Measurements from ENCODE around the gene EMID1.
"Not testable (repeated sequence)": the region's sequence is repeated elsewhere in the genome, so short reads cannot be mapped to it uniquely, and the experiment has no call there.

The EMID1 gene

DNA sequence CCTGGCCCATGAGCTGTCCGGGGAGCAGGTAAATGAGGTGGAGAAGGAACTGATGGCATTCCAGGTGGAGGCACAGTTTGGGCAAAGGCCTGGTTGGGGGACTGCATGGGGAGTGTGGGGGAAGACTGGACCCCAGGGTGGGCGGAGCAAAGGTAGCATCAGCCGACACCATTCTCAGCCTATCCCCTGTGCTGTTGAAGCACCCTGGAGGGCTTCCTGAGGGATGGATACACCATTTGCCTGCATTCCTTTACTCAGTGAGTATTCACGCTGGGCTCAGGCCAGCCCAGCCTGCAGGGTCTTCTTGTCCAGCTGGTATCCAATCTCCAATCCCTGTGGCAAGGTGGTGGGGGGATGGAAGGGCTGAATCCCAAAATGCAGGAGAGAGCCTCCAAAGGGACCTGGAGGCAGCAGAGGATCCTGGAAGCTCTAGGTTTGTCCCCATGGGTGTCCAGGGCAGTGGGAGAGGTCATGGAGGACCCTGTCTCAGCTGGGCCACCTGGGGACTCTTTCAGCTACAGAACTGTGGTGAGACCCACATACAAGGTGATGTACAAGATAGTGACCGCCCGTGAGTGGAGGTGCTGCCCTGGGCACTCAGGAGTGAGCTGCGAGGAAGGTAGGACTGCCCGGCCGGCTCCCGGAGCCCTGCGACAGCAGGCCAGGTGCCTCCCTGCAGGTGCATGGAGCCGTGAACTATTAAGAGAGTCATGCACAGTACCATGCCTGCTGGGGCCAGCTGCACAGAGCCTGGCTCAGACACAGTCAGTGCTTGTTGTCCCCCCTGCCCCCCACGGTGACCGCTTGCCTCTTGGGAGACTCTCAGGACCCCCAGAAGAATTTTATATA, 9.5 kb downstream of the EMID1 start:
- H3K9me3 ChIP-seq (ENCODE audit: low read length): no peaks in the 10 kb centered on the region
- H3K4me1 ChIP-seq (ENCODE audit: insufficient read depth, low read length): peaks cover 2% of the 10 kb centered on the region
- no peaks in the 10 kb centered on the region for H3K27me3 ChIP-seq (ENCODE audit: control insufficient read depth in 1 of 2, insufficient read depth in 2 of 2, low read length in 2 of 2)
- H3K9ac ChIP-seq (ENCODE audit: low read length): no peak overlapping the region
- no peak overlapping the region for H3K4me3 ChIP-seq (ENCODE audit: low read depth in 1 of 2, low read length in 2 of 2)
- H3K27ac ChIP-seq (ENCODE audit: low read depth, low read length): no peak overlapping the region
- no peaks in the 10 kb centered on the region for H3K36me3 ChIP-seq (ENCODE audit: insufficient read depth, low read length)

DNA sequence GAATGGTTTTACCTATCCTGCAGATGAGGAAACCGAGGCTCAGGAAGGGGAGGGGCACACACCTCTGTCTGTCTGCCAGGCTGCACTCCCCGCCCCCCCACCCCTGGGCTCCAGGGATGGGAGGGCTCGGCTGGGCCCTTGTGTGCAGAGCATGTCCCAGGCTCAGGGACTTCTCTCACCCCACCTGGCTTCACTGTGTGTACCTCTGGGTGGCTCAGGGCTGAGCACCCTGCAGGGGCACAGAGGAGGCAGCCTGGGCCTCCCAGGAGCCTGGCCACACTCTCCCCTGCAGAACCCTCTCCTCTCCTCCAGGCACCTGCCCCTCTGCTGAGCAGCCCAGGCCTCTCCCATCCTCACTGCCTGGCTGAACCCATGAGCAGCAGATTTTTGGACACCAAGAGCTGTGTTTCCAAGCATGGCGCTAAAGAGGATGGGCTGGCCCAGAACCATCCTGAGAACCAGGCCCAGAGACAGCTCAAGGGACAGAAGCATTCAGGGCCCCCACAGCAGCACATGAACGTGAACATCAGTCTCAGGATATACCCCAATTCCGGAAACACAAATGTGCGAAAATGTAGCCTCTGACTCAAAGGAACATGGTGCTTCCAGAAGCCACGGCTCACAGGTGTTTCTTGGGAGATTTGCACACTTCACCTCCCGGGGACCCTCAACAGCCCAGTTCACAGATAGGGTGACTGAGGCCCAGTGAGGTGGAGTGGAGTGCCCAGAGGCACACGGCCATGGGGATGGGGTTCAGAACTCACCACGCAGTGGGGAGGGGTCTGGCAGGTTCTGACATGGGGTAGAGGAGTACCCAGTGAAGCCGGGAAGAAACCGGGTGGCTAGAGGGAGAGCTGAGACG, 10.5 kb downstream of the EMID1 start:
- Histone ChIP-seq H3K4me3 (ENCODE audit: low read depth in 1 of 2, low read length in 2 of 2) (no peak overlapping the region), H3K4me1 (ENCODE audit: insufficient read depth, low read length) (peaks cover 7% of the 10 kb centered on the region), H3K36me3 (ENCODE audit: insufficient read depth, low read length) (no peaks in the 10 kb centered on the region), H3K27me3 (ENCODE audit: control insufficient read depth in 1 of 2, insufficient read depth in 2 of 2, low read length in 2 of 2) (no peaks in the 10 kb centered on the region), H3K27ac (ENCODE audit: low read depth, low read length) (no peak overlapping the region), H3K9ac (ENCODE audit: low read length) (no peak overlapping the region), H3K9me3 (ENCODE audit: low read length) (no peaks in the 10 kb centered on the region)

DNA sequence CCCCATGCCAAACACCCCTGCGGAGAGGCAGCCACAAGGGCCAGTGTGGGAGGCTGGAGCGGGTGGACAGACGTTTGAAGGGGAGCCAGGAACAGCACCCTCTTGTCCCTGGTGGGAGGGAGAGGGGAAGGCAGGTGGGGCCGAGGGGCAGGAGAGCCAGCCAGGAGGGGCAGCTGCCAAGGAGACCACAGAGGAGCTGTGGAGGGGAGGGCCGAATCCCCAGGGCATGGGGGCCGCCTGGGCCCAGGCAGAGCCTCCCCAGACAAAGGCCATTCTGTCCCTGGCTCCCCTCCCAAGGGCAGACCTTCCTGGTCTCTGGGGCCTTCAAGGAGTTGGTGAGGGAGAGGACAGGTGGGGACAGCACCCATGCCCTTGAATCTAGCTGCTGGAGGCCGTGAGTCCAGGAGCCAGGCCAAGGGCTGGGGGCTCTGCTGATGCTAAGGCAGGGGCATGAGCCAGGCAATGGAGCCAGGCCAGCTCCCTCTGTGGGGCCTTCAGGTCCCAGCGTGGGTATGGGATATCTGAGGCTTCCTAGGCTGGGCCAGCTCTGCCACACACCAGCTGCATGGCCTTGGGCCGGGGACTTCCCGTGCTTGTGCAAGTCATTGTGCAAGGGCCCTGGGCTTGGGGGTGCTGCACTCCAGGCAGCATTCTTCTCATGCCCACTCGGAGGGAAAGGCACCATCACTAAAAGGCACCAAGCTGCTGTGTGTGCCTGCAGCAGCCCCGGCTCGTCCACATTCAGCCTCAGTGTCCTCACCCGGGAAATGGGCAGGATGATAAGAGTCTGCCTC, 11.4 kb downstream of the EMID1 start:
- no peak overlapping the region for H3K4me3 ChIP-seq (ENCODE audit: low read depth in 1 of 2, low read length in 2 of 2)
- no peak overlapping the region for H3K9ac ChIP-seq (ENCODE audit: low read length)
- H3K9me3 ChIP-seq (ENCODE audit: low read length): no peaks in the 10 kb centered on the region
- H3K36me3 ChIP-seq (ENCODE audit: insufficient read depth, low read length): no peaks in the 10 kb centered on the region
- H3K27me3 ChIP-seq (ENCODE audit: control insufficient read depth in 1 of 2, insufficient read depth in 2 of 2, low read length in 2 of 2): no peaks in the 10 kb centered on the region
- peaks cover 7% of the 10 kb centered on the region for H3K4me1 ChIP-seq (ENCODE audit: insufficient read depth, low read length)
- H3K27ac ChIP-seq (ENCODE audit: low read depth, low read length): no peak overlapping the region

DNA sequence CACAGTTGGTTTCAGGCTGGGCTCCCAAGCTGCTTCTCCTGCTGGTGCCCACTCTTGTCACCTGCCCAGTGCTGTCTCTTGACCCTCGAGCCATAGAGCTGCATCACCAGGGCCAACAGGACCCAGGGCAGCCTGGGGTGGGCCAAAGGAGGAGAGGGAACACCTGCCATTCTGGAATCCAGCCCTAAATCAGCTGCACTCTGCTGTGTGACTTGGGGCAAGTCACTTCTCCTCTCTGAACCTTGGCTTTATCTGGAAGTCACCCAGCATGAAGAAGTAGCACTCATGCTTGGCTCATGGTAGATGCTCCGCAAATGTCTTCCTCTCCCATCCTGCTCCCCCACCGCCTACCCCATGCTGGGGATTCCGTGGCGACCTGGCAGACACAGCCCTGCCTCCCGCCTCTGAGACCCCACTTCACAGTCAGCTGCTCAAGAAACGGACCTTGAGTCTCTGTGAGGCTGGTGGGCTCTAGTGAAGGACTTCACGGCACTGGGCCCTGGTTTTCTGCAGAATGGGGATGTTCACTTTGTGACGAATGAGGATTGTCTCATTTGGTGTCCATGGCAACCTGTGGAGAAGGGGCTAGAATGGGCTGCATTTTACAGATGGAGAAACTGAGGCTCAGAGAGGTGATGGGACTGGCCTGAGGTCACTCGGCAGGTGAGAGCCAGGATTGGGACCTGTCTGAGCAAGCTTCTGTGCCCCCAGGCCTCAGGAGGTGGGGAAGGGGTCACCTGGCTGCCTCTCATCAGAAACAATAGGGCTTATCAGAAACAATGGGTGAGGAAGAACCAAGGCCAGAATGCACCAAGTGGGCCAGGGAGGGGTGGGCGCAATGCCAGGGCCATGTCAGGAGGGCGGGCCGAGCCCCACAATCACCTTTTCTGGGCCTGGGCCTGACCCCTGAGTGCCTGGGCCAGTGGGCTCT, 12.4 kb downstream of the EMID1 start:
- no peaks in the 10 kb centered on the region for H3K27me3 ChIP-seq (ENCODE audit: control insufficient read depth in 1 of 2, insufficient read depth in 2 of 2, low read length in 2 of 2)
- peaks cover 7% of the 10 kb centered on the region for H3K4me1 ChIP-seq (ENCODE audit: insufficient read depth, low read length)
- no peaks in the 10 kb centered on the region for H3K9me3 ChIP-seq (ENCODE audit: low read length)
- no peak overlapping the region for H3K9ac ChIP-seq (ENCODE audit: low read length)
- no peak overlapping the region for H3K4me3 ChIP-seq (ENCODE audit: low read depth in 1 of 2, low read length in 2 of 2)
- H3K36me3 ChIP-seq (ENCODE audit: insufficient read depth, low read length): no peaks in the 10 kb centered on the region
- H3K27ac ChIP-seq (ENCODE audit: low read depth, low read length): no peak overlapping the region

DNA sequence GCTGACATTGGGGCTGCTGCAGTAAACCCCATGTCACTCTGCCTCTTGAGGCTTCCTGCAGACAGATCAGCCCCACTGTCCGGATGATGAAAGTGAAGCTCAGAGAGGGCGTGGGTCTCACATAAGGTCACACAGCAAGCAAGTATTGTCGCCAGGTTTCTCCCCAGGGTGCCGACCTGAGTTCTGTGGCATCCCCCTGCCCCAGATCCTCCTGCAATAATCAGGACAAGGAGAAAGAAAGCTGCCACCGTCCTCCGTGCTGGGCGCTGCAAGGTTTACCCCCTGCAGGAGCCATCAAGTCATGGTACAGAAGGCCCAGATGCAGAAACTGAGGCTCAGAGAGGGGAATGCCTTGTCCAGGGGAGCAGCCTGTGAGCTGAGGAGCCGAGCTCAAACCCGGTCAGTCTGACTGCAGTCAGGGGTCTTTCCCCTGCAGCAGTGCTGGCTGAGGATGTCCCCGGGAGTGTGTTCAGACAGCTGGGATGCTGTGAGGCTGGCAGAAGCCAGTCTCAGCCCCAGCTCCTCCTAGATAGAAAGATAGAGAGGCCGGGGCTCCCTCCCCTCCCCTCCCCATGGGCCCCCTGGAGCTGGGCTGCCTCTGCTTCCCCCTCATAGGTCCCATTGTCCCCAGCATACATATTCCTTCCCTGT, 13.2 kb downstream of the EMID1 start:
- Histone ChIP-seq H3K4me3 (ENCODE audit: low read depth in 1 of 2, low read length in 2 of 2) (no peak overlapping the region), H3K27me3 (ENCODE audit: control insufficient read depth in 1 of 2, insufficient read depth in 2 of 2, low read length in 2 of 2) (no peaks in the 10 kb centered on the region), H3K4me1 (ENCODE audit: insufficient read depth, low read length) (peaks cover 12% of the 10 kb centered on the region), H3K36me3 (ENCODE audit: insufficient read depth, low read length) (no peaks in the 10 kb centered on the region), H3K9me3 (ENCODE audit: low read length) (no peaks in the 10 kb centered on the region), H3K27ac (ENCODE audit: low read depth, low read length) (no peak overlapping the region), H3K9ac (ENCODE audit: low read length) (no peak overlapping the region)

DNA sequence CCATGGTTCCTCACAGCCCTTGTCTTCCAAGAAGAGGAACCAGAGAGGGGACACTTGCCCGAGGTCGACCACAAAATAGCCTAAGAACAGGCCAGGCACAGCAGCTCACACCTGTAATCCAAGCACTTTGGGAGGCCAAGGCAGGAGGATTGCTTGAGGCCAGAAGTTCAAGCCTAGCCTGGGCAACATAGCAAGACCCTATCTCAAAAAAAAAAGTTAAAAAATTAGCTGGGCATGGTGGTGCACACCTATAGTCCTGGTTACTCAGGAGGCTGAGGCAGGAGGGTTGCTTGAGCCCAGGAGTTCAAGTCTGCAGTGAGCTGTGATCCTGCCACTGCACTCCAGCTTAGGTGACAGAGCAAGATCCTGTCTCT, 13.7 kb downstream of the EMID1 start:
- H3K9ac ChIP-seq (ENCODE audit: low read length); H3K9me3 ChIP-seq (ENCODE audit: low read length); H3K27me3 ChIP-seq (ENCODE audit: control insufficient read depth in 1 of 2, insufficient read depth in 2 of 2, low read length in 2 of 2); H3K27ac ChIP-seq (ENCODE audit: low read depth, low read length); H3K36me3 ChIP-seq (ENCODE audit: insufficient read depth, low read length); H3K4me3 ChIP-seq (ENCODE audit: low read depth in 1 of 2, low read length in 2 of 2): not testable (repeated sequence)
- H3K4me1 ChIP-seq (ENCODE audit: insufficient read depth, low read length): peaks cover 17% of the 10 kb centered on the region

DNA sequence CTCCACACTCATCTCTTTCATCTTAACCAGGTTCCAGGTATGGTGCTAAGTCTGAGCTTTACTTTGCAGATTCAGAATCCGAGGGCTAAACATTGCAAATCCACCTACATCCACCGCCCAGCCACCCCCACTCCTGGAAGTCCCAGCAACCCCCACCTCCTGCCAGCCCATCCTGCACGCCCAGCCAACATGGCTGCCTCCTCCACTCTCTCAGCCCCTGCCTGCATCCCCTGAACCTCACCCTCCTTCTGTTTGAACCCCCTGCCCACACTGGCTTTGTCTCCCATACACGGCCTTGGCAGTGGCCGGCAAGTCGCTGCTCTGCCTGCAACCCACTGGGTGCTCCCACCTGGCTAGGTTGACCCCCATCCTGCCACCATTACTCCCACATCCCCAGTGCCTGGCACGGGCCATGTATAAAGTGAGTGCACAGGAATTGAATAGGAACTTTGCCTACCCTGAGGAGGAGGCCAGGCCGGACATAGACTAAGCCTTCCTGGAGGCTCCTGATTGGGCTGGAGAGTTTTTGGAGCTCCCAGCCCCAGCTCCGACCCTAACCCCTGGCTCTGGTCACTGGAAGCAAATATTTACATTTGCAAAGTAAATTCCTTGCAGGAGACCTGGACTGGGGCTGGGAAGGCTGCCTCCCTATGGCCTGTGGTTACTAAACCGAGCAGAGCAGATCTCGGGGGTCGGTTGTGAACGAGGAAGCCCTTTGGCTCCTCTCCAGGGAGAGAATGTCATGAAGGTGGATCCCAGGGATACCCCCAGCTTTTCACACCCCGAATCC, 14.4 kb downstream of the EMID1 start:
- no peaks in the 10 kb centered on the region for H3K9me3 ChIP-seq (ENCODE audit: low read length)
- peaks cover 24% of the 10 kb centered on the region for H3K4me1 ChIP-seq (ENCODE audit: insufficient read depth, low read length)
- no peak overlapping the region for H3K4me3 ChIP-seq (ENCODE audit: low read depth in 1 of 2, low read length in 2 of 2)
- H3K27me3 ChIP-seq (ENCODE audit: control insufficient read depth in 1 of 2, insufficient read depth in 2 of 2, low read length in 2 of 2): no peaks in the 10 kb centered on the region
- H3K36me3 ChIP-seq (ENCODE audit: insufficient read depth, low read length): no peaks in the 10 kb centered on the region
- H3K9ac ChIP-seq (ENCODE audit: low read length): no peak overlapping the region
- no peak overlapping the region for H3K27ac ChIP-seq (ENCODE audit: low read depth, low read length)

DNA sequence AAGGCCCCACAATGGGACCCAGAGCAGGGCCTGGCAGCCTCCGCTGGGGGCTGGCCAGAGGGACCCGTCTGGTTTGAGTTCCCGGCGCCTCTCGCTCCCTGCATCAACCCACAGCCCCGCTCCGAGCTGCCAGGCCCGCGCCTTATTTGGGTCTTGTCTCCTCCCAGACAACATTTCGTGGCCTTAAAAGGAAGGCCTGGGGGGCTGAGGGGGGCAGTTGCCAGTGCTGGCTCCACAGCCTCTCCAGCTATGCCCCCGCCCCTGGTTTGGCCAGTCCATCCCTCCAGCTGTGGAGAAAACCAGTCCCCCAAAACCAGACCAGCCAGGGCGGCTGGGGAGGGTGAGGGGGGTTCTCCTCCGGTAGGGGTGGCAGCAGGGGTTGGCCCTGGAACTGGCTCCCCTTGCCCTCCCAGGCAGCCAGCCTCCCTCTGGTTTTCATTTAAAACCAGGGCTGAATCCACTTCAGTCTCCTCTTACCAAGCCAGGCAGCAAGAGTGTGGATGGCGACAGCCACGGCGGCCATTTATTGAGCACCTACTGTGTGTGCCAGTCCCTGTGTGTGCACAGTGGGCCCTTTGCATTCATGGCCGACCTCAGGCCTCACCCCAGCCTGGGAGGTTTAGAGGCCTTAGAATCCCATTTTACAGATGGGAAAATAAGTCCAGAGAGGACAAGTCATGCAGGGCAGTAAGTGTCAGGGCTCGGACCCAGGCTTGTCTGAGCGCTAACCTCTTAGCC, 18.6 kb downstream of the EMID1 start:
- Histone ChIP-seq H3K4me3 (ENCODE audit: low read depth in 1 of 2, low read length in 2 of 2) (no peak overlapping the region), H3K4me1 (ENCODE audit: insufficient read depth, low read length) (peaks cover 39% of the 10 kb centered on the region), H3K9ac (ENCODE audit: low read length) (no peak overlapping the region), H3K27ac (ENCODE audit: low read depth, low read length) (peak overlapping the region; percentile 66), H3K9me3 (ENCODE audit: low read length) (no peaks in the 10 kb centered on the region), H3K27me3 (ENCODE audit: control insufficient read depth in 1 of 2, insufficient read depth in 2 of 2, low read length in 2 of 2) (no peaks in the 10 kb centered on the region), H3K36me3 (ENCODE audit: insufficient read depth, low read length) (no peaks in the 10 kb centered on the region)

DNA sequence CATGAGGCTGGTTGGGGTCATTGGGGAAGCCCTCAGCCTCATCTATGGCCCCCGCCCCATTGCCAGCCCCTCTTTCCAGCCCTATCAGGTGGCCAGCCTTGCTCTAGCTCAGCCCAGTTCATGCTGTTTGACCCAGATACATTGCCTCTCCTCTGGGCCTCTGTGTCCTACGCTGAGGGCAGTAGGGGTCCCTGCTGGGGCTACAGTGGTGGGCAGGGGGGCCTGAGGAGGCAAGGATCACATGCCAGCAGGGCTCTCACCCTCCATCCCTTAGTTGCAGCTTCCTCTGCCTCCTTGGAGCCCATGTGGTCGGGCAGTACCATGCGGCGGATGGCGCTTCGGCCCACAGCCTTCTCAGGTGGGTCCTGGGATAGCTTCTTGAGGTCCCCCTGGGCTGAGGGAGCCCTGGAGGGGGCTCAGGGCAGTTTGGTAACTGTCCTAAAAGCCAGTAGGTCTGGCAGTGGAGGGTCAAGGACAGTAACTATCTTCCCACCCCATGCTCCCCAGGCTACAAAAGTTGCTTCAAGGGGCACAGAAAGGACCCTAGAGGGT, 19.2 kb downstream of the EMID1 start:
- Histone ChIP-seq H3K9me3 (ENCODE audit: low read length) (no peaks in the 10 kb centered on the region), H3K4me3 (ENCODE audit: low read depth in 1 of 2, low read length in 2 of 2) (no peak overlapping the region), H3K36me3 (ENCODE audit: insufficient read depth, low read length) (no peaks in the 10 kb centered on the region), H3K27me3 (ENCODE audit: control insufficient read depth in 1 of 2, insufficient read depth in 2 of 2, low read length in 2 of 2) (no peaks in the 10 kb centered on the region), H3K4me1 (ENCODE audit: insufficient read depth, low read length) (peaks cover 39% of the 10 kb centered on the region), H3K9ac (ENCODE audit: low read length) (no peak overlapping the region), H3K27ac (ENCODE audit: low read depth, low read length) (peak overlapping the region; percentile 19)
